EH (cell line): ENCODE results near the gene DOK5.
A peak's percentile ranks its signal among the peaks of the same experiment; 100 is the strongest.

Experiments used
- DNase-seq: peaks from one replicate; pipeline ENCODE4 v3.0.0-alpha.2; 2015; ENCODE audit warnings: low read depth

DOK5 gene

DNA sequence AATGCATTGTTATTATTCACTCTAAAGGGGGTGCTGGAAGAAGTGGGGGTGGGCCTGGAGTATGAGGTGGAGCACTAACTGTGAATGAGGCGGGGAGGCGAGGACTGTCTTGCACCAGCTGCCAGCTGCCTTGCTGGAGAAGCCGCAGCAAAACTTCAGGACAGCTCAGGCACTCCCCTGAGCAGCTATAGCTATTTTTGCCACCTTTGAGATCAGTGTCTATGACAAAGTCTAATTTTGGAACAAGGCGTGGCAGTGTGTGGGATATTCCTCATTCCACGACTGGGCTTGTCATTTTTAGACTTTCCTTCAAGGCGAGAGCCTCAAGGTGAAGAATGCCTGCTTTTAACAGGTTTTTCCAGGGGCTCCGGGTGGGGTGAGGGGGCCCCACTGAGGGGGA is 143.8 kb downstream of the DOK5 start:
- DNase-seq, result no peak

DNA sequence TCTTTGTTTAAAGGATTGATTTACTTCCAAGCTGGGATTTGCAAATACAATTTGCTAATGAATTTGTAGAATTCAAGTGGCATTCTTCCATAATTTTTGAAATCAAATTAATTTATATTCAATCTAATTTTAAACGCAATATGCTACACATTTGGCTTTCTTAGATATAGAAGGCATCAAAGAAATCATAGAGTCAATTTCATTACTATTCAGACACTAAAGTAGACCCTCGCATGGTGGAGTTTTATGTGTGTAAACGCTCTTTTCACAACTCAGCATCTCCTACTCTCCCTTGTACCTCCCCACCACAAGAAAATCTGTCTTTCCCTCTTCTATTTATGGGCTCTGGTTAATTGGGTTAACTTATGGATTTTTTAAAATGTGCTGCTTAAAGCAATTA is 144.3 kb downstream of the DOK5 start:
- no peak for DNase-seq

GRCh38 chr20:54620611-54621010 is 145.2 kb downstream of the DOK5 start:
- no peak for DNase-seq

GRCh38 chr20:54622333-54623295 is 147.2 kb downstream of the DOK5 start:
- peak; percentile 2 for DNase-seq

GRCh38 chr20:54623991-54624569 is 148.7 kb downstream of the DOK5 start:
- DNase-seq, result no peak

GRCh38 chr20:54624706-54625390 is 149.5 kb downstream of the DOK5 start:
- DNase-seq, result no peak

- no peak for DNase-seq
Measured at GRCh38 chr20:54625497-54625896, 150.1 kb downstream of the DOK5 start.

GRCh38 chr20:54626126-54626525 is 150.7 kb downstream of the DOK5 start:
- no peak for DNase-seq

- DNase-seq, result no peak
Measured at GRCh38 chr20:54629632-54630031, 154.2 kb downstream of the DOK5 start.

DNA sequence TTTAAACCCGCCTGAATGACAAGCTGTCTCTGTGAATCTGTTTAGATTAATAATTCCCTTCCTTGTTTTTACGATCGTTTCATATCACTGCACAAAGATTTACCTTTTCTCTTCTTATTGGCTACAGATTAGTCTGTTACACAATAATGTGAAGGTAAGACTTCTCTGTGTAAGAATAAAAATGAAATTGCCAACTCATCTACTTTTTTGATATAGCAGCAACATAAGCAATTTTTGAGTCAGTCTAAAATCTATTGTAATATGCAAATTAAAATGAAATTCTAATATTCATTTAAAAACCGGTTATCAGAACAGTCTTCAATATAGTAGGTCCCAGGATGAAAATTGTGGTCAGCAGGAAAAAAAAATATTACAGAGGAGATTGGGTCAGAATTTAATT is 155.2 kb downstream of the DOK5 start:
- no peak for DNase-seq

DNA sequence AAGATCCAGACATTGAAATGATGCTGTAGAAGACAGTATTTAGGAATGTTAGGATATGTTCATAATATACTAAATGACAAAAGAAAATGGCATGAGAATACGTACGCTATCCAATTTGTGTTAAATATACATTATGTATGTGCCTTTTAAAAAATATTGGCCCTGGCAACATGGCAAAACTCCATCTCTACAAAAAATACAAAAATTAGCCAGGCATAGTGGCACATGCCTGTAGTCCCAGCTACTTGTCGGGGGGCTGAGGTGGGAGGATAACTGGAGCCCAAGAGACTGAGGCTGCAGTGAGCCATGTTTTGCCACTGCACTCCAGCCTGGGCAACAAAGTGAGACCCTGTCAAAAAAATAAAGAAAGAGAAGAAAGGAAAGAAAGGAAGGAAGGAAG is 155.7 kb downstream of the DOK5 start:
- DNase-seq, result no peak

DNA sequence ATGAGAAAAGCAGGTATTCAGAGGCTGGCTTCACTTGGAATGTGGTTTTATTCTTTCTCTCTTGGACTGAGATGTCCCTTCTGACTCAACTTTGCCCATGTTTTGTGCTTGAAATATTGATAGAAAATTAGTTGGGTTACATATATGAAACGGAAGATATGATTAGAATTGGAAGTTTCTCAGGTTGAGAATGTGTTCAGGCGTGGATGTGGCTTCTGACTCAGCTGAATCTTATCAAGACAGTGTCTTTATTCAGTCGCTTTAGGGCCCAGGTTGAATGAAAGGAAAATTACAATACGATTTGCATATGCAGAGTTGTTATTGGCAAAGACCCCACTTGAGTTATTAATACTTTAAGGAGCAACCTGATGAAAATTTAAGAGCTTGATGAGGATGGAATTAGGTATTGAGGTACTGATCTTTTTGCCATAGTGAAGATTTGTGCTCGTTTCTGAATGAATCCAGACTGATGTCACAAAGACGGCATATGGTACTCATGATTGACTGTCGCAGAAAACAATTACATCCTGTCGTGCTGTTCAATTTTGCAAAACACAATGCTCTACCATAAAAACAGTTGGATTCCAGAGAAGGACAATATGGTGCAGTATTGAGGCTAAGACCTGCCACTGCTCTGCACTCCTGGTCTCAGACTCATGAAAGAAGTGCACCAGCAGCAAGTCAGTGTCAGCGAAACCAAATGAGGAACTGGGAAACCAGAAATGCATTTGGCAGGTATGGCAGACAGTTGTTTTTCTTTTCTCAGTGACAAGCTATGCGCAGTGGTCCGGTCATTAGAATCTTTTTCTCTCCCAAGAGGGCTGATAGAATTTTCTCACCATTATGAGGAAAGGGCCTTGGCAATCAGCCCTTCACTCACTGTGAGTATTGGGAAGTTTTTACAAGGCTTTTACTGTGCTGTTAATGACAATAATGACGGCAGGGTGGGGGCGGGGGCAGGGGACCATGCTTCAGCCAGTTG is 158.3 kb downstream of the DOK5 start:
- DNase-seq, result no peak

- no peak for DNase-seq
Measured at GRCh38 chr20:54636575-54636974, 161.2 kb downstream of the DOK5 start.

DNA sequence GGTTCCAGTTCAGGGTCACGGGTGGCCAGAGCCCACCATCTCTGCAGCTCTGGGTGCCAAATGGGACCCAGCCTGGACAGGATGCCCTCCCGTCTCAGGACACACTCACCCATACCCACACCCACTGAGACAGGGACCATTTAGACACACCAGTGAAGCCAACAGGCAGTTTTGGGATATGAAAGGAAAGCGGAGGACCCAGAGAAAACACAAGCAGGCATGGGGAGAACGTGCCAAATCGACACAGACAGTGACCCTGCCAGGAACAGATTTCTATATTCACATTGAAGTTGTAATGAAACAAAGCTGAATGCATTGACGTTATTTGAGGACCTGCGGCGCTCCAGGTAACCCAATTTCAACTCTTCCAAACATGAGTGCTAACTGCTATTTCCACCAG is 164.5 kb downstream of the DOK5 start:
- no peak for DNase-seq

DNA sequence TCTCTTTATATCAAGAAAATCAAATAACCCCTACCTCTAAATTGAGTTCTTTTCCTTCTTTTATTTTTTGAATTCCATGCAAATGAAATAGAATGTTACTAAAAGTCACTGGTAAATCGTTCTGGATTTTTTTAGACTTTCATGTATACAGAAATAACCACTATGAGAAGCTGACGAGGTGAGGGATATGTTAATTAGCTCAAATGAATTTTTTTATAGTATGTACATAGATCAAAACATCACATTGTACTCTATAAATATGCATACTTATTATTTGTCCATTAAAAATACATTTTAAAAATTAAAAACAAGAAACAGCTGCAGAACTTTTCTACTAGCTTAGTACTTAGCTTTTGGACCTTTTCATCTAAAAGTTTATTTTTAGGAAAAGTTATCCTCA is 165.4 kb downstream of the DOK5 start:
- DNase-seq, result no peak

DNA sequence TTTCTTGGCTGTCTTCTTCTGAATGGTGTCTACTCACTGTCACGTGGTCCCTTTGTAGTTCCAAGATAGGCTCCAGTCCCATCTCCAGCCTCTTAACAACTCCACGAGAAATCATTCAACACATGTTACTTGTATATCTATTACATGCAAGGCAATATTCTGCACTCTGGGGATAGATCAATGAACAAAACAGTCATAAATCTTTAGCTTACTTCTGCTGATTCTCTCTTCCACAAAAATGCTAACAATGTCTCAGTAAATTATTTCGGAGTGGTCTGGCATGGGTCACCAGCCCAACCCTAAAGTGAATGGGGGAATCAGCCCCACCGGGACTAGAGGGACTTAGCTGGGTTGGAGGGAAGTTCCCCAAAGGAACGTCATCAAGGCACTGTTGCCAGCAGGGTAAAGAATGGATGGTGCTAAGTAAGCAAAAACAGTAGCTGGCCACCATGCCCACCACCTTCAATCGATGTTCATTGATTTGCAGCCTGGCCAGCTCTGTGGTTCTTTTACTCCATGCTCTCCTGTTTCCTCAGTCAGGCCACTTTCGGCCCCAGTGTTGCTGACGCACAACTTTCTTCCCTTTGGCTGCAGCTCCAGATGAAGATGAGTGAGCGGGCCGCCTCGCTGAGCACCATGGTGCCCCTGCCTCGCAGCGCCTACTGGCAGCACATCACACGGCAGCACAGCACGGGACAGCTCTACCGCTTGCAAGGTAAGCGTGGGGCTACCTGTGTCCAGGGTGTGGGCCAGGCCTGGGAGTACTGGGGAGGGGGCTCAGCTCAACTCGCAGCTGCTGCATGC is 167.7 kb downstream of the DOK5 start:
- DNase-seq, result no peak

DNA sequence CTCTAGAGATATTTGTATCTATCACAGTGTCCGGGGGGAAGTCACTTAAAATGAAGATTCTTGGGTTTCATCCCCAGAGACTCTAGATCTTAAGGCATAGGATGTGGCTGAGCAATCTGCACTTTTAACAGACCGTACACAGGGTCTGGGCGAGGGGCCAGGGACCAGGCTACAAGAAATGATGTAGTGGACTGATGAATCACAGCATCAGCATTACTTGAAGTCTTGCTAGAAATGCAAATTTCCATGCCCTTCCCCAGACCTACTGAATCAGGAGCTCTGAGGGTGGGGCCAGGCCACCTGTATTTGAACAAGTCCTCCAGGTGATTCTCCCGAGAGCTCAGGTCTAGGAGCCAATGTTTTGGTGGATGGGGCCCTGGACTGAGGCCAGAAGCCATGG is 168.4 kb downstream of the DOK5 start:
- DNase-seq, result peak; percentile 24

- no peak for DNase-seq
Measured at GRCh38 chr20:54645445-54646155, 170.2 kb downstream of the DOK5 start.

DNA sequence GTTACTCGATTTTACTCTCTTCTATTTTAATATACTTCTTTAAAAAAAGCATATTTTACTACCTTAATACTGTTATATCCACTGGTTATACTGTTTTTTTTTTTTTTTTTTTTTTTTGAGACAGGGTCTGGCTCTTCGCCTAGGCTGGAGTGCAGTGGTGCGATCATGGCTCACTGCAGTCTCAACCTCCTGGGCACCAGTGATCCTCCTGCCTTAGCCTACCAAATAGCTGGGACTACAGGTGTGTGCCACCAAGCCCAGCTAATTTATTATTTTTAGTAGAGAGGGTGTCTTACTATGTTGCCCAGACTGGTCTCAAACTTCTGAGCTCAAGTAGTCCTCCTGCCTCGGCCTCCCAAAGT is 170.7 kb downstream of the DOK5 start:
- no peak for DNase-seq

DNA sequence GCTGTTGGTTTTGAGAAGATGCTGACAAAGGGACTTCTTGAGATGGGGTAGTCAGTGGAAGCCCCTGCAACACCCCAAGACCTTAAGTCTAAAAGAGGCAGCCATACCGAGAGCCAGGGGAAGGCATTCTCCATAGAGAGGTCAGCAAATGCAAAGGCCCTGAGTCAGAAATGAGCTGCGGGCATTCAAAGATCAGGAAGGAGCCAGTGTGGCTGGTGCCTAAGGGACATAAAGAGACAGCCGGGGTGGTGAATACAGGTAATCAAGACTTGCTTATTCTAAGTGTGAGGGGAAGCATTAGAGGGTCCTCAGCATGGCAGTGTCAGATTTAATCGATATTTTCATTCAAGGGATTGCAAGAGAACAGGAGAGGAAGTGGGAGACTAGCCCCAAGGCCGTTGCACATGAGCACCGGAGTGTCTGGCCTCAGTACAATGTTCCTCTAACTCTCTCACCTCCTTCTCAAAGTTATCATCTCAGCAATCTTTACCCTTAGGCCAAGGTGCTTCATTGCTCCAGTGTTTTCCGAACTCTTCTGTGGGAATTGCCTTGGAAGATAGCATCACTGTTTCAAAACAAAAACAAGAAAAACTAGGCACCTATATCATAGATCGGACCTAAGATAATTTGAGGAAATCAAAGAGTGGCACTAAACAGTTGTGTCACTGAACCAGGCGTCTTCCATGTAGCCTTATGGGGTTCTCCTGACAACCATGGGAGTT is 173.2 kb downstream of the DOK5 start:
- no peak for DNase-seq
